Hematopoietic multipotent progenitor cell treated with erythropoietin and hydrocortisone succinate and interleukin-3 and kit ligand, for 15 days (in vitro differentiated cells): ENCODE measurements around the gene DSCAM.
"Not testable (repeated sequence)": the region's sequence is repeated elsewhere in the genome, so short reads cannot be mapped to it uniquely, and the experiment has no call there.

ENCODE experiments used
- DNase-seq: peaks from one replicate; pipeline ENCODE4 v3.0.0-alpha.2; 2015; ENCODE audit warnings: low spot score

The DSCAM gene

DNA sequence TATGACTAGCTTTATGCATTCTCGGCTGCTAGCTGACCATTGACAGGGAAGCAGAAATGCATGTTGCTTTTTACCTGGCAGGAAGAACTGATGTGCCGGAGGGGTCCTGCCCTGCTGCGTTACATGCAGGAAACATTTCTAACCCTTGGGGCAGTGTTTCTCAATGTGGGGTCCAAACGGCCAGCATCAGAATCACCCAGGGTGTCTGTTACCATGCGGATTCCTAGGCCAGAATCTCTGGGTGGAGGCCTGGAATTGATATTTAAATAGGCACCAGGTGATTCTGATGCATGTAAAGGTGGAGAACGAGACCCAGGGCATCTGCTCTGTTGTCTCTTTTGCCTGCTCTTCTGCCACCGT lies 797.0 kb downstream of the DSCAM start:
- DNase-seq = no peak

DNA sequence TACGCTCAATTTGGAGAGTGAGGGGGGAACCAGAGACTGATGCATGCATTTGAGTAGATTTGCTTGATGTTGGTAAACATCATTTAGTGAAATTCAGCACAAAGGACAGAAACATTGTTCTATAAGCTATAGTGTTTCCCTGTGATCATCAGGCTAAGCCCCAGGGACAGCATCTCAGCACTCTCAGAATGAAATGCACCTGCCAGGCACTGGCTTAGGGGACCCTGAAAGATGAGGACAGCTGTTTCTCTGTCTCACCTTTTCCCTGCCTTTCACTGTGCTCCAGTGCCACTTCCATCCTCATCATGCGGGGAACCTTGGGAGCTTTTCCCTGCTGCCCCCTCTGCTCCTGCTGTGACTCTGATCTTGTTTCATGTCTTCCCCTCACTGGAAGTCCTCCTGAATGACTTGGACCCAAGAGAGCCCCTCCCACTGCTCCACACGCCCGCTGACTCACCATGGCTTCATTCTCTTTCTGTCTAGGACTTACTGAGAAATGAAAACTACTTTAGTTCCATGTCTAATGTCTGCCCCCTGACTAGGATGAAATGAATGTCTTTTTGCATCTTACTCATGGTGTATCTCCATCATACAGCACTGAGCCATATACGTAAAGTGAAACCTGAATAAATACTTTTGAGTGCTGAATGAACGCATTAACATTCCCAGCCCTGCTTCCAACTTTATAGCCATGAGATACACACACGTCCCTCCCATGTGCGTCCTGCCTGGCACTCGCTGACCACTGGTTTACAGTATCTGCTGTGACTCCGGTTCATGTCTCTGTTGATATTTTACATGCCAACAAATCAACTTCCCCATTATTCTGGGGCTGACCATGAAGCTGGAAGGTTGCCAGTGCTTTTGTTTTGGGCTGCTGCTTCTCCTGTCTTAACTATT lies 797.7 kb downstream of the DSCAM start:
- no peak for DNase-seq

GRCh38 chr21:40047993-40048730 lies 798.8 kb downstream of the DSCAM start:
- no peak for DNase-seq

- no peak for DNase-seq
Observed at GRCh38 chr21:40047211-40047610, 799.7 kb downstream of the DSCAM start.

DNA sequence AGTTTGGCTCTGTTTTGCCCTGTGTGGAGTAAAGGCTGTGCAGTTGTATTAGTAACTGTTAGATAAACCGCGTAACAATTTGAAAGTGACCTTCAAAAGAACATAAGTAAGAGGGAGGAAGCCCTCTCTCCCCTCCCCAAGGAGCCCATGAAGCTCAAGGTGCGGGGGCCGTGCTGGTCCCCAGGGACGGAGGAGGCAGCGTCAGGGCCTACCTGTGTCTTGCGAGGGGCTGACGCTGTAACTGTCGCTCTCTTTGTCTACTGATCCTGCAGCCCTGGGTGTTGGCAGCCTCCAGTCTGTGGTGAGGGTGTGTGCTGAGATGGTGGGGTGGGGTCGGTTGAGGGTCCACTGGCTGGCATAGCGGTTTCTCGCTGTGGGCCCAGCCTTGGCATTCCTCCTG lies 803.1 kb downstream of the DSCAM start:
- DNase-seq = no peak

- no peak for DNase-seq
Observed at GRCh38 chr21:40043423-40043822, 803.5 kb downstream of the DSCAM start.

DNA sequence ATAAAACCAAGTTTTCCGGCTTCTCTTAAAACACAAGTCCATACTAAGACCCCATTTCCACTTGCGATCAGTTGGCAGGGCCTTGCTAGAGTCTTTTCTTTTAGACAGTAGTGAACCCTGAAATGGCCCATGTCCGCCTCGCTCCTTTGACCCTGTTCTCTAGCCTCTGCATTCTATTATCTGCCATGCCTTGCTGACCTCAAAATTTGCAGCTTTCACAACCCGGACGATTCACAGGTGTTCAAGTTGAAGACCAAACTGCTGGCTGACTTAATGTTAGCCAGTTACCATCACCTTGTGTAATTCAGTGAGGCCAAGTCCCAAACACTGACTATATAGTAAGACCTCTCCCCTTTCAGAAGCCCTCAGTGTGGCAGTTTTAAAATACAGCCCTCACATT lies 805.5 kb downstream of the DSCAM start:
- no peak for DNase-seq

DNA sequence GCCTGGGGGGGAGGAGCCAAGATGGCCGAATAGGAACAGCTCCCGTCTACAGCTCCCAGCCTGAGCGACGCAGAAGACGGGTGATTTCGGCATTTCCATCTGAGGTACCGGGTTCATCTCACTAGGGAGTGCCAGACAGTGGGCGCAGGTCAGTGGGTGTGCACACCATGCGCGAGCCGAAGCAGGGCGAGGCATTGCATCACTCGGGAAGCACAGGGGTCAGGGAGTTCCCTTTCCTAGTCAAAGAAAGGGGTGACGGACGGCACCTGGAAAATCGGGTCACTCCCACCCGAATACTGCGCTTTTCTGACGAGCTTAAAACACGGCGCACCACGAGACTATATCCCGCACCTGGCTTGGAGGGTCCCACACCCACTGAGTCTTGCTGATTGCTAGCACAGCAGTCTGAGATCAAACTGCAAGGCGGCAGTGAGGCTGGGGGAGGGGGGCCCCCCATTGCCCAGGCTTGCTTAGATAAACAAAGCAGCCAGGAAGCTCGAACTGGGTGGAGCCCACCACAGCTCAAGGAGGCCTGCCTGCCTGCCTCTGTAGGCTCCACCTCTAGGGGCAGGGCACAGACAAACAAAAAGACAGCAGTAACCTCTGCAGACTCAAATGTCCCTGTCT lies 813.7 kb downstream of the DSCAM start:
- not testable (repeated sequence) for DNase-seq

GRCh38 chr21:40029888-40030287 lies 817.1 kb downstream of the DSCAM start:
- no peak for DNase-seq

DNA sequence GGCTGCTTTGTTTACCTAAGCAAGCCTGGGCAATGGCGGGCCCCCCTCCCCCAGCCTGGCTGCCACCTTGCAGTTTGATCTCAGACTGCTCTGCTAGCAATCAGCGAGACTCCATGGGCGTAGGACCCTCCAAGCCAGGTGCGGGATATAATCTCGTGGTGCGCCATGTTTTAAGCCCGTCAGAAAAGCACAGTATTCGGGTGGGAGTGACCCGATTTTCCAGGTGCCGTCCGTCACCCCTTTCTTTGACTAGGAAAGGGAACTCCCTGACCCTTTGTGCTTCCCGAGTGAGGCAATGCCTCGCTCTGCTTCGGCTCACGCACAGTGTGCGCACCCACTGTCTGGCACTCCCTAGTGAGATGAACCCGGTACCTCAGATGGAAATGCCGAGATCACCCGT lies 818.6 kb downstream of the DSCAM start:
- not testable (repeated sequence) for DNase-seq

- DNase-seq = no peak
Observed at GRCh38 chr21:40021558-40022351, 825.2 kb downstream of the DSCAM start.

- no peak for DNase-seq
Observed at GRCh38 chr21:40020651-40021050, 826.3 kb downstream of the DSCAM start.

- no peak for DNase-seq
Observed at GRCh38 chr21:40018871-40019475, 828.0 kb downstream of the DSCAM start.

GRCh38 chr21:40016667-40017066 lies 830.3 kb downstream of the DSCAM start:
- no peak for DNase-seq

DNA sequence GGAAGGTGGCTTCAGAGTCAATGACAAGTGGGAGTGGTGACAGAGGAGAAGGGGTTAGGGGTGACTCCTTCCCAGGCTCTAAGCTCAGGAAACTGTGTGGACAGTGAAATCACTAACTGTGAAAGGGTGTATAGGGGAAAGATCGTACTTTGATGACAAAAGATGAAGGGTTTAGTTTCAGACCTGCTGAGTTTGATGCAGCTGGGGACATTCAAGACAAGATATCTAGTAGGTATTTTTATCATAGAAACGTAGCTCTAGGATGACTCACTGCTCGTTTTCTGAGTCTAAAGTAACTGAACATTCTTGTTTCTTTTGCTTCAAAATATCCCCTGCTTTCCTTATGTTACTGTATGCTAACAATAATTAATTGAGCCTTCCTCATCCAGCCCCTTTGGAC lies 830.7 kb downstream of the DSCAM start:
- DNase-seq = no peak

GRCh38 chr21:40015818-40016217 lies 831.1 kb downstream of the DSCAM start:
- no peak for DNase-seq

- no peak for DNase-seq
Observed at GRCh38 chr21:40014394-40014793, 832.6 kb downstream of the DSCAM start.

GRCh38 chr21:40013001-40013735 lies 833.8 kb downstream of the DSCAM start:
- DNase-seq = no peak

DNA sequence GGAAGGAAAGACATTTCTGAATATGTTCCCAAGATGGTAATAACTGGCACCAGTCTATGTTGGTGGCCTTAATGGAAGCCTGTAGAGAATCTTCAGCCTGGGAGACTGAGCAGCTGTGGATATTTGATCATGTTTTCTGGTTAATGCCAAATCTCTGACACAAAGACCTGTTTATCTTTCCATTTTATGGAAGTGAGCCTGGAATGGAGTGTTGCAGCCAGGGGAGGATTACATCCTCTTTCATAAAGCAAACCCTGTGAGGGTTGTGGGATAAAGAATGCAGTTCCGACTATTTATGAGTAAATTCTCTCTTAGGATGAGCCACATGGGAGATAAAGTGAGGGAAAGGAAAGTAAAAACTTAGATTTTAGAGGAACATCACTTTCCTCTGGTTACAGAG lies 835.6 kb downstream of the DSCAM start:
- DNase-seq = no peak

DNA sequence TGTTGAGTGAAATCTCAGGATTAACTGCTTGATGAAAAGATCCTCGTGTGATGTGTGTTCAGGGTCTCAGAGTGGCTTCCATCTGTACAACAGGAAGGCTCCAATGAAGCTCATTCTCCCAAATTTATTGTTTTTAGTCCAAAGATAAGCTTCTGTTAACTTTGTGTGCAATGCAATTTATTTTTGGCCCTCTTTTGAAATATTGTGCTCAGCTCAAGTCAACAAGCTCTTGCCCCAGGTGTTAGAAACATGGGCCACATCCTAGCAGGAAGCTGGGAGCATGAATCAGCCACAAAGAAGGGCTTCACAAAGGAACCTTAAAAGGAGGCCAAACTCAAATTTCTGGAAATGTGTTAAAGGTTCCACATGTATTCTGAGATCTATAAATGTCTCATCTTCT lies 844.0 kb downstream of the DSCAM start:
- no peak for DNase-seq
